ENCODE measurements around the gene DIPK1C. TPM values are rescaled to one million over a fixed set of nuclear protein-coding genes. Genes with fewer than 3 reads are reported as not detected.

DIPK1C gene
- total RNA-seq, 4 donors from 2014 or later = 0.20 to 1.5 (median 0.44) TPM; not detected in 1

DNA sequence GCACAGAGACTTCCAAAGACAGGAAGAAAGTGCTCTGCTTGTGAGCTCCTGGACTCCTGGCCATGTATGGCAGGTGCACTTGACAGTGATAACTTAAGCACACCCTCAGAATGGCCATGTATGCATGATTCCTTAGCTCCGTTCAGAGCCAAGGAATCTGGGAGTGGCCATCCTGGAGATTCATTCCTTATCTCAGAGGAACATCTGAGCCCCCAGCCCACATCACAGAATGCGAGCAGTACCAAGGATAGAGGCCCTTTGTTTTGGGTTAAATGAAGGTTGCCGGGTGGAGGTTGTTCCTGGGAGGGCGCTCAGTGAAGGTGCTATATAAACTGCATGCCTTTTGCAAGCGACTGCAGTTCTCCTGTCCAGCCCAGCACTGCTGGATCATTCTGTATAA is 26.9 kb downstream of the DIPK1C start:
- H3K27me3 ChIP-seq = no peaks in the 10 kb centered on the region
- no peak for TF ChIP-seq EP300 (IDR thresholded peaks at IDR 0.05)
- no peak for DNase-seq (ENCODE audit: low spot score in 2 of 2)
- H3K9me3 ChIP-seq = peaks cover 0 to 2% (median 0%) of the 10 kb centered on the region in 4 donors
- no peak overlapping the region for H3K4me3 ChIP-seq
- H3K4me1 ChIP-seq = no peaks in the 10 kb centered on the region
- WGBS, 2 donors = 71 to 75% methylated on average over 5 of the region's 5 CpGs
- H3K27ac ChIP-seq = no peak overlapping the region
- no peaks in the 10 kb centered on the region for H3K36me3 ChIP-seq

DNA sequence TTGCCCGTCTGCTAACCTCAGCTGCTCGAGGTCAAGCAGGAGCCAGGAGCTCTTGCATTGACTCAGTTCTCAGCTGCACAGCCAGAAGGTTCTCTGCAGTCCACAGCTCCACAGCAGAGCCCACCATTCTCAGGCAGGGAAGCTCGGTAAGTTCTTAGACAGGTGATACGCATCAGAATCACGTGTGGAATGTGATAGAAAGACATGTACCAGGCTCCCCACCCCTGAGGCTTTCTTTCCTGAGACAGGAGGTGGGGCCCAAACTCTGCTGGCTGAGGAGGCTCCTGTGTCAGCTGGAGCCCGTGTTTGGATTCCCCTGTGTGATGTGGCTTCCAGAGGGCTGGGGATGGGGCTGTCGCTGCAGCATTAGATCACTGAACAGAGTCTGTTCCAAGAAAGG is 28.0 kb downstream of the DIPK1C start:
- DNase-seq (ENCODE audit: low spot score in 2 of 2) = no peak
- Histone ChIP-seq H3K4me3 (no peak overlapping the region), H3K27ac (no peak overlapping the region), H3K9me3 (peaks cover 0 to 8% (median 0%) of the 10 kb centered on the region in 4 donors), H3K36me3 (no peaks in the 10 kb centered on the region), H3K4me1 (no peaks in the 10 kb centered on the region), H3K27me3 (no peaks in the 10 kb centered on the region)
- TF ChIP-seq POLR2A (IDR thresholded peaks at IDR 0.05) = no peak
- TF ChIP-seq EP300 (IDR thresholded peaks at IDR 0.05) = no peak
- TF ChIP-seq, protein P1, sequence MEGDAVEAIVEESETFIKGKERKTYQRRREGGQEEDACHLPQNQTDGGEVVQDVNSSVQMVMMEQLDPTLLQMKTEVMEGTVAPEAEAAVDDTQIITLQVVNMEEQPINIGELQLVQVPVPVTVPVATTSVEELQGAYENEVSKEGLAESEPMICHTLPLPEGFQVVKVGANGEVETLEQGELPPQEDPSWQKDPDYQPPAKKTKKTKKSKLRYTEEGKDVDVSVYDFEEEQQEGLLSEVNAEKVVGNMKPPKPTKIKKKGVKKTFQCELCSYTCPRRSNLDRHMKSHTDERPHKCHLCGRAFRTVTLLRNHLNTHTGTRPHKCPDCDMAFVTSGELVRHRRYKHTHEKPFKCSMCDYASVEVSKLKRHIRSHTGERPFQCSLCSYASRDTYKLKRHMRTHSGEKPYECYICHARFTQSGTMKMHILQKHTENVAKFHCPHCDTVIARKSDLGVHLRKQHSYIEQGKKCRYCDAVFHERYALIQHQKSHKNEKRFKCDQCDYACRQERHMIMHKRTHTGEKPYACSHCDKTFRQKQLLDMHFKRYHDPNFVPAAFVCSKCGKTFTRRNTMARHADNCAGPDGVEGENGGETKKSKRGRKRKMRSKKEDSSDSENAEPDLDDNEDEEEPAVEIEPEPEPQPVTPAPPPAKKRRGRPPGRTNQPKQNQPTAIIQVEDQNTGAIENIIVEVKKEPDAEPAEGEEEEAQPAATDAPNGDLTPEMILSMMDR (IDR thresholded peaks at IDR 0.05) = no peak
- 63 to 71% methylated on average over 5 to 6 of the region's 7 CpGs for whole genome bisulfite sequencing, 2 donors

DNA sequence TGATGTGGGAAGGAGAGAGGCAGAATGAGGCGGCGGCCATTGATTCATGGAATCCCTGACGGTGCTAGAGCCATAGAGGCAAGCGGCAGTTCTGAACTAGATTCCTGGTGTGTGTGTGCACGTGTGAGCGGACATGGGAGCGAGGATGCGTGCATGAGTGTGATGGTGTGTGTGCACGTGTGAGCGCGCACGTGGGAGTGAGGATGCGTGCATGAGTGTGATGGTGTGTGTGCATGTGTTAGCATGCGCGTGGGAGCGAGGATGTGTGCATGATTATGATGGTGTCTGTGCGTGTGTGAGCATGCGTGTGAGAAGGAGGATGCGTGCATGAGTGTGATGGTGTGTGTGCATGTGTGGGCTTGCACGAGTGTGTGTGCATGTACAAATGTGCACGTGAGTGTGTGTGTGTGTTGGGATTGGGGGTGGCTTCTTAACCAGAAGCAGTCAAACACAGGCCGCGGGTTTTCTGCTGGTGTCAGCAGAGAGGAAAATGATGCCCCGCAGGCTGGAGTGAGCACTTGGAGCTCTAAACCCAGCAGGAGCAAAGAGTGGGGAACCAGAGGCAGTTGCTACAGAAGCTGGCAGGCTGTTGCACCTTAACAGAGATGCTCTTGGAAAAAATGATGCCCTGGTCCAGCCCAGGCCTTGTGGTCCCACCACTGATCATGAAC is 29.5 kb downstream of the DIPK1C start:
- H3K9me3 ChIP-seq = peaks cover 0 to 8% (median 0%) of the 10 kb centered on the region in 4 donors
- 93% methylated on average over 24 of the region's 24 CpGs for WGBS, 2 donors
- TF ChIP-seq POLR2A (IDR thresholded peaks at IDR 0.05) = no peak
- no peak for TF ChIP-seq EP300 (IDR thresholded peaks at IDR 0.05)
- TF ChIP-seq, protein P1 (IDR thresholded peaks at IDR 0.05) = no peak
- H3K4me1 ChIP-seq = no peaks in the 10 kb centered on the region
- H3K36me3 ChIP-seq = no peaks in the 10 kb centered on the region
- no peak overlapping the region for H3K4me3 ChIP-seq
- H3K27ac ChIP-seq = no peak overlapping the region
- H3K27me3 ChIP-seq = no peaks in the 10 kb centered on the region
- DNase-seq (ENCODE audit: low spot score in 2 of 2) = no peak

DNA sequence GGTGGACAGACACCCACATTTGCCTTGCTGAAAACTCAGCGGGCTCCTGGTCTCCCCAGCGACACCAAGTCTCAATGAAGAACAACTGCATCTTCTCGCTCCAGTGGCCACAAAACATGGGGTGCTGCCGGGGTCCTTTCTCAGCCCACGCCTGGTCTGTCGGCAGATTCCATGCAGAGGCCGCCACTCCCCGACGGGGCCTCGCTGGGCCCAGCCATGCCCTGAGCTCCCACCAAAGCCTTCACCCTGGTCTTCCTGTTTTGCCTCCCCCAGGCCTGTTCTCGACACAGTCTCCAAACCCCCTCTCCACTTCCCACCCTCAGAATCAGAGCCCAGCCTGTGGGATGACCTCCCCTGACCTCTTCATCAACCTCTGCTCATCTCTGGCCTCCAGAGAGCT is 31.2 kb downstream of the DIPK1C start:
- TF ChIP-seq, protein P1 (IDR thresholded peaks at IDR 0.05) = no peak
- TF ChIP-seq EP300 (IDR thresholded peaks at IDR 0.05) (no peak), POLR2A (IDR thresholded peaks at IDR 0.05) (no peak)

DNA sequence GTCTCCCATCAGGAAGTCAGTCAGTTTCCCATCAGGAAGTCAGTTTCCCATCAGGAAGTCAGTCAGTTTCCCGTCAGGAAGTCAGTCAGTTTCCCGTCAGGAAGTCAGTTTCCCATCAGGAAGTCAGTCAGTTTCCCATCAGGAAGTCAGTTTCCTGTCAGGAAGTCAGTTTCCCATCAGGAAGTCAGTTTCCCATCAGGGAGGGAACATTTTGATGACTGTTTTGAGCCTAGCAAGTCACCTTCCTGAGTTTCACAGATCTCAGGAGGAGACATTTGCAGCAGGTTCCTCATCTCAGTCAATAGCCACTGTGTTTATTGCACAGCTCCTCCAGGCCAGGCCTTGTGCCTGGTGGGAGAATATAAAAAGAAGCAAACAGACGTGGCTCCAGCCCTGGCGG is 31.9 kb downstream of the DIPK1C start:
- 78 to 85% methylated on average over 4 of the region's 4 CpGs for WGBS, 2 donors
- H3K36me3 ChIP-seq = no peaks in the 10 kb centered on the region
- H3K27ac ChIP-seq = no peak overlapping the region
- no peak for DNase-seq (ENCODE audit: low spot score in 2 of 2)
- H3K27me3 ChIP-seq = no peaks in the 10 kb centered on the region
- TF ChIP-seq POLR2A (IDR thresholded peaks at IDR 0.05) (no peak), EP300 (IDR thresholded peaks at IDR 0.05) (no peak)
- TF ChIP-seq, protein P1 (IDR thresholded peaks at IDR 0.05) = no peak
- no peaks in the 10 kb centered on the region for H3K4me1 ChIP-seq
- H3K9me3 ChIP-seq = peaks cover 0 to 8% (median 0%) of the 10 kb centered on the region in 4 donors
- H3K4me3 ChIP-seq = no peak overlapping the region

More for the DNA sequence above, 31.2 kb downstream of the DIPK1C start:
- Histone ChIP-seq H3K27me3 (no peaks in the 10 kb centered on the region), H3K27ac (no peak overlapping the region), H3K9me3 (peaks cover 0 to 8% (median 0%) of the 10 kb centered on the region in 4 donors), H3K4me1 (no peaks in the 10 kb centered on the region), H3K36me3 (no peaks in the 10 kb centered on the region), H3K4me3 (no peak overlapping the region)
- DNase-seq (ENCODE audit: low spot score in 2 of 2) = no peak
- WGBS, 2 donors = 96% methylated on average over 11 of the region's 11 CpGs

All from tibial nerve (tissue), 4 donors.